B cell (primary cell): ENCODE data around the gene PRSS36. TPM values are rescaled to one million over a fixed set of nuclear protein-coding genes. Genes with fewer than 3 reads are reported as not detected.

Experiments
- ATAC-seq: fragments of 200-7000 bp; cut with Tn5 transposase; one replicate; pipeline ENCODE4 v1.10.0; 2021; ENCODE audit warnings: low read depth, mild to moderate bottlenecking, moderate number of reproducible peaks, moderate library complexity
- CTCF ChIA-PET: fragments of 350-600 bp; sonication (Branson Sonifier 250); formaldehyde crosslinking; loops from one replicate; lab custom pipeline; 2021; ENCODE audit warnings: antibody characterized with exemption, inconsistent platforms; lab: Charles Lee
- POLR2A ChIA-PET: fragments of 350-600 bp; sonication (Branson Sonifier 250); formaldehyde crosslinking; loops from one replicate; lab custom pipeline; 2021; ENCODE audit warnings: antibody characterized with exemption; lab: Charles Lee
- DNase-seq: peaks from one replicate; pipeline ENCODE4 v3.0.0; 2013
- H2AFZ ChIP-seq: 2 replicates; pipeline ENCODE4 v1.6.1; 2012; ENCODE audit warnings: mild to moderate bottlenecking, low read depth, low read length; ENCODE audit not compliant: insufficient read depth, poor library complexity, severe bottlenecking
- H3K27ac ChIP-seq, 2 donors: 1 replicate in 1 of 2; 2 replicates in 1 of 2; pipeline ENCODE4 v1.5.1; 2012 to 2013; ENCODE audit warnings: low read length in 2 of 2, mild to moderate bottlenecking in 2 of 2, moderate library complexity in 1 of 2
- H3K27me3 ChIP-seq, 4 experiments: fragments of 200-600 bp in 1 of 4; sonication (generic) in 1 of 4; replicated peaks in 1 of 4; 1 replicate in 2 of 4; 2 replicates in 2 of 4; pipeline versions ENCODE4 v1.6.1 to v1.7.0; 2013 to 2016; ENCODE audit warnings: low read length in 3 of 4, mild to moderate bottlenecking in 2 of 4, mixed read lengths in 1 of 4, moderate library complexity in 1 of 4; ENCODE audit not compliant: insufficient read depth in 4 of 4, control insufficient read depth in 3 of 4; ENCODE audit errors: control extremely low read depth in 1 of 4
- H3K36me3 ChIP-seq, 2 experiments: replicated peaks in 1 of 2; 1 replicate in 1 of 2; 2 replicates in 1 of 2; pipeline versions ENCODE4 v1.6.1 to v1.7.1; 2013; ENCODE audit warnings: low read length in 1 of 2; ENCODE audit not compliant: insufficient read depth in 2 of 2, control insufficient read depth in 1 of 2; ENCODE audit errors: control extremely low read depth in 1 of 2, extremely low read depth in 1 of 2
- H3K4me1 ChIP-seq, 2 donors: fragments of 200-600 bp in 1 of 2; sonication (generic) in 1 of 2; 1 replicate in 1 of 2; 2 replicates in 1 of 2; pipeline versions ENCODE4 v1.5.1 to v1.6.1; 2013 to 2017; ENCODE audit warnings: low read length in 2 of 2; ENCODE audit not compliant: control insufficient read depth in 2 of 2, insufficient read depth in 2 of 2
- H3K4me2 ChIP-seq: replicated peaks from 2 replicates; pipeline ENCODE3; 2012; ENCODE audit warnings: mild to moderate bottlenecking, low read depth, low read length; ENCODE audit not compliant: poor library complexity, severe bottlenecking
- H3K4me3 ChIP-seq, 5 experiments: fragments of 200-600 bp in 1 of 5; sonication (generic) in 1 of 5; 1 replicate in 3 of 5; 2 replicates in 2 of 5; pipeline versions ENCODE4 v1.5.1 to v1.7.0; 2011 to 2016; ENCODE audit warnings: low read length in 4 of 5, mild to moderate bottlenecking in 4 of 5, low read depth in 2 of 5, control low read depth in 1 of 5, moderate library complexity in 1 of 5; ENCODE audit not compliant: insufficient read depth in 1 of 5; ENCODE audit errors: control extremely low read depth in 1 of 5, extremely low read depth in 1 of 5
- H3K79me2 ChIP-seq: fragments of 200-600 bp; sonication (generic); one replicate; pipeline ENCODE4 v1.6.0; 2016; ENCODE audit warnings: low read length; ENCODE audit not compliant: control insufficient read depth, insufficient read depth
- H3K9ac ChIP-seq: fragments of 200-600 bp; sonication (generic); 2 replicates; pipeline ENCODE4 v1.6.1; 2017; ENCODE audit warnings: mild to moderate bottlenecking, low read length, moderate library complexity
- H3K9me3 ChIP-seq, 3 donors: one replicate each; pipeline versions ENCODE4 v1.6.1 to v1.7.1; 2013; ENCODE audit warnings: low read length in 2 of 3; ENCODE audit not compliant: control insufficient read depth in 2 of 3, insufficient read depth in 1 of 3; ENCODE audit errors: control extremely low read depth in 1 of 3
- H4K20me1 ChIP-seq: 2 replicates; pipeline ENCODE4 v1.6.0; 2012; ENCODE audit warnings: mild to moderate bottlenecking, low read length; ENCODE audit not compliant: insufficient read depth, control insufficient read depth, poor library complexity, severe bottlenecking
- H3K27ac Mint-ChIP-seq: one replicate; pipeline ENCODE4 v1.8.0; 2021; ENCODE audit warnings: mixed read lengths
- H3K27me3 Mint-ChIP-seq: one replicate; pipeline ENCODE4 v1.8.0; 2021; ENCODE audit warnings: mixed read lengths
- H3K4me1 Mint-ChIP-seq: one replicate; pipeline ENCODE4 v1.8.0; 2021; ENCODE audit warnings: mixed read lengths
- H3K4me3 Mint-ChIP-seq: one replicate; pipeline ENCODE4 v1.8.0; 2021; ENCODE audit warnings: mixed read lengths
- H3K9me3 Mint-ChIP-seq: one replicate; pipeline ENCODE4 v1.8.0; 2022; ENCODE audit warnings: mixed read lengths; ENCODE audit not compliant: insufficient read depth
- CTCF ChIP-seq: fragments of 200-600 bp; IDR thresholded peaks from one replicate; pipeline ENCODE4 v1.8.0; 2022; ENCODE audit warnings: antibody characterized with exemption, mild to moderate bottlenecking
- EZH2 ChIP-seq: IDR thresholded peaks from 2 replicates; pipeline ENCODE4 v1.6.1; 2012; ENCODE audit warnings: borderline replicate concordance, low read depth, mild to moderate bottlenecking, moderate library complexity, low read length; ENCODE audit not compliant: insufficient read depth, poor library complexity, severe bottlenecking
- WGBS: methylation state at CpG from one replicate; pipeline ENCODE4 v1.1.5; 2013; ENCODE audit warnings: missing lambda C conversion rate; ENCODE audit not compliant: insufficient coverage; 5-methylcytosine and 5-hydroxymethylcytosine counted together
- intact Hi-C: fragments of 100-400 bp; cut with micrococcal nuclease; formaldehyde crosslinking; loops from one replicate; pipeline ENCODE4 v1.10.0; 2022
- polyA plus RNA-seq: library from polyadenylated mRNA; depleted of rRNA; stranded (reverse); fragments of >200 nt; gene quantifications from 2 replicates; pipeline ENCODE4 v1.2.3, GENCODE V29; 2012
- total RNA-seq, 2 donors: library from RNA; stranded (reverse); fragments of 120-200 nt in 1 of 2; gene quantifications; 1 replicate in 1 of 2; 2 replicates in 1 of 2; pipeline versions ENCODE4 v1.2.3 to v1.2.4, GENCODE V29; 2013 to 2022

PRSS36 gene
- total and polyA plus RNA-seq, 2 donors (not counting 1 experiment from before 2014, with no cell fraction given), result 1.0 to 1.6 TPM

GRCh38 chr16:31149332-31149731, 534 bp downstream of the PRSS36 start:
- H3K4me3 ChIP-seq, result no peak overlapping the region
- POLR2A ChIA-PET, result no interaction called here
- no peak overlapping the region for H3K27ac ChIP-seq
- no peaks in the 10 kb centered on the region for H3K79me2 ChIP-seq
- no peak overlapping the region for H3K4me2 ChIP-seq
- Mint-ChIP-seq H3K4me3 (no peak overlapping the region), H3K27me3 (peaks cover 13% of the 10 kb centered on the region), H3K9me3 (no peaks in the 10 kb centered on the region), H3K27ac (no peak overlapping the region), H3K4me1 (no peaks in the 10 kb centered on the region)
- H3K9me3 ChIP-seq, result no peaks in the 10 kb centered on the region
- ATAC-seq (no peak), DNase-seq (no peak)
- no peaks in the 10 kb centered on the region for H4K20me1 ChIP-seq
- H3K36me3 ChIP-seq, result no peaks in the 10 kb centered on the region
- no peak overlapping the region for H2AFZ ChIP-seq
- peaks cover 0 to 3% (median 1%) of the 10 kb centered on the region in 4 experiments for H3K27me3 ChIP-seq
- no peaks in the 10 kb centered on the region for H3K4me1 ChIP-seq
- no peak for TF ChIP-seq CTCF
- no peak for TF ChIP-seq EZH2
- intact Hi-C loops, result no loop called here
- no peak overlapping the region for H3K9ac ChIP-seq
- CTCF ChIA-PET, result no interaction called here
- WGBS, result 90% methylated on average over 2 of the region's 5 CpGs

GRCh38 chr16:31148896-31149295, 970 bp downstream of the PRSS36 start:
- Histone ChIP-seq H3K27me3 (peaks cover 0 to 3% (median 1%) of the 10 kb centered on the region in 4 experiments), H3K4me3 (no peak overlapping the region), H3K4me1 (no peaks in the 10 kb centered on the region), H3K9ac (no peak overlapping the region), H3K9me3 (no peaks in the 10 kb centered on the region), H3K27ac (no peak overlapping the region), H3K79me2 (no peaks in the 10 kb centered on the region), H3K4me2 (no peak overlapping the region), H2AFZ (no peak overlapping the region), H3K36me3 (no peaks in the 10 kb centered on the region), H4K20me1 (no peaks in the 10 kb centered on the region)
- ChIA-PET POLR2A (no interaction called here), CTCF (no interaction called here)
- intact Hi-C loops, result no loop called here
- Mint-ChIP-seq H3K27ac (no peak overlapping the region), H3K4me3 (no peak overlapping the region), H3K9me3 (no peaks in the 10 kb centered on the region), H3K4me1 (no peaks in the 10 kb centered on the region), H3K27me3 (peaks cover 13% of the 10 kb centered on the region)
- 97% methylated on average over 25 of the region's 25 CpGs for WGBS
- ATAC-seq, result no peak
- TF ChIP-seq EZH2 (no peak), CTCF (no peak)
- no peak for DNase-seq
